Brain microvascular endothelial cell (primary cell): ENCODE results near the gene KCTD6.

Experiments used
- DNase-seq: peaks from one replicate; pipeline ENCODE4 v3.0.0-alpha.2; 2020
- H3K27ac ChIP-seq: fragments of 250-450 bp; sonication (Bioruptor Pico); 2 replicates; pipeline ENCODE4 v1.5.1; 2020; ENCODE audit warnings: mild to moderate bottlenecking, moderate library complexity
- H3K27me3 ChIP-seq: fragments of 250-450 bp; sonication (Bioruptor Pico); replicated peaks from 2 replicates; pipeline ENCODE4 v1.5.1; 2020; ENCODE audit warnings: mild to moderate bottlenecking
- H3K36me3 ChIP-seq: fragments of 250-450 bp; sonication (Bioruptor Pico); replicated peaks from 2 replicates; pipeline ENCODE4 v1.5.1; 2020; ENCODE audit warnings: mild to moderate bottlenecking
- H3K4me3 ChIP-seq: 2 replicates; pipeline ENCODE4 v1.5.1; 2011; ENCODE audit warnings: low read depth, mild to moderate bottlenecking, control low read depth, low read length, moderate library complexity
- in situ Hi-C: cut with HindIII; loops from 2 replicates; pipeline ENCODE4 v1.10.0; 2017; ENCODE audit warnings: low sequenced_read_pairs, low pct_ligation_motif_present
- TF ChIP-seq, protein P1 (sequence below): IDR thresholded peaks from 2 replicates; pipeline ENCODE4 v1.5.1; 2011; ENCODE audit warnings: low read depth, mild to moderate bottlenecking, moderate library complexity, low read length, control low read depth, inconsistent platforms; ENCODE audit errors: missing control alignments

KCTD6 gene

DNA sequence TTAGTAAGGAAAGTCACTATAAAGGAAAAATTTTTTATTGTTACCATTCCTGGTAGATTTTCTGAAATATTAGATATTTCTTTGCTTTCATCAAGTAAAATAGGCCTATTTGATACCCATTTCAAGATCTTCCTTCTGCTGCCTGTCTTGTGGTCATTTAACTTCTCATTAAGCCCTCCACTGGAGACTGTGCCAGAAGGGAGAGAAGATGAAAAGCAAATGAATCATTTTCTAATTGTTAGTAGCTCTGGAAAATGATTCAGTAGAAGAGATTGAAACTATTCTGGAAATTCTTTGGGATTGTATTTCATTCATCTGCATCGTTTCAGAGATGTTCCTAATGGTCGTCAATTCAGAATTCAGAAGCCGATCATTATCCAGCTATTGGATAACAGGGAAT, 3.2 kb downstream of the KCTD6 start:
- H3K27ac ChIP-seq, result no peak overlapping the region
- TF ChIP-seq, protein P1, sequence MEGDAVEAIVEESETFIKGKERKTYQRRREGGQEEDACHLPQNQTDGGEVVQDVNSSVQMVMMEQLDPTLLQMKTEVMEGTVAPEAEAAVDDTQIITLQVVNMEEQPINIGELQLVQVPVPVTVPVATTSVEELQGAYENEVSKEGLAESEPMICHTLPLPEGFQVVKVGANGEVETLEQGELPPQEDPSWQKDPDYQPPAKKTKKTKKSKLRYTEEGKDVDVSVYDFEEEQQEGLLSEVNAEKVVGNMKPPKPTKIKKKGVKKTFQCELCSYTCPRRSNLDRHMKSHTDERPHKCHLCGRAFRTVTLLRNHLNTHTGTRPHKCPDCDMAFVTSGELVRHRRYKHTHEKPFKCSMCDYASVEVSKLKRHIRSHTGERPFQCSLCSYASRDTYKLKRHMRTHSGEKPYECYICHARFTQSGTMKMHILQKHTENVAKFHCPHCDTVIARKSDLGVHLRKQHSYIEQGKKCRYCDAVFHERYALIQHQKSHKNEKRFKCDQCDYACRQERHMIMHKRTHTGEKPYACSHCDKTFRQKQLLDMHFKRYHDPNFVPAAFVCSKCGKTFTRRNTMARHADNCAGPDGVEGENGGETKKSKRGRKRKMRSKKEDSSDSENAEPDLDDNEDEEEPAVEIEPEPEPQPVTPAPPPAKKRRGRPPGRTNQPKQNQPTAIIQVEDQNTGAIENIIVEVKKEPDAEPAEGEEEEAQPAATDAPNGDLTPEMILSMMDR, result no peak
- no peak overlapping the region for H3K4me3 ChIP-seq
- H3K27me3 ChIP-seq, result no peaks in the 10 kb centered on the region
- in situ Hi-C loops, result no loop called here
- H3K36me3 ChIP-seq, result no peaks in the 10 kb centered on the region
- no peak for DNase-seq

DNA sequence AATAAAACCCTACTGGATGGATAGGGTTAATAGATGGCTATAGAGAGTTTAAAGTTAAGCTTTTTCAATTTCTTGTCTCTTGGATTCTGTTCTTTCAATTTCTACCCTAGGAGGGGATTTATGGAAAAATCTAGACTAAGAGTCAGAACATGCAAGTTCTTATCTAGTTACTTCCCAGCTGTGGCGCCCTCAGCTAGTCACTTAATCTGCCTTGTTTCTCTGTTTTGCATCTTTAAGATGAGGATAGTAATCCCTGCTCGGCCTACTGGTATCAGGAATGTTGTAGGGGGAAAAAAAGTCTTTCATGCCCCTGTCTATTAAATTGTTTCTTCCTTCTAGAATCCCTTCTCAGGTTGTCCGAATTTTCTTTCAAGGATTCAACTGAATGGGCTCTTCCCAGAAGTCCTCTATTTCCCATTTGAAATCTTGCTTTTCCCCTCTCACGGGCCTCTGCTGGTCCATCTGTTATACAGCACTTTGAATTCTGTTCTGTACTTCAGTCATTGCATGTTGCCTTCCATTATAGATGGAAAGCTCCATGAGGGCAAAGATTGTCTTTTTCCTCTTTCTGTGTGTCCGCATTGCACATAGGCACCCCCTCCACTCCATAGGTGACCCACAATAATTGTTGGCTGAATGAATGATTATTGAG, 4.4 kb downstream of the KCTD6 start:
- H3K4me3 ChIP-seq, result no peak overlapping the region
- H3K27ac ChIP-seq, result no peak overlapping the region
- peaks cover 5% of the 10 kb centered on the region for H3K36me3 ChIP-seq
- TF ChIP-seq, protein P1, result no peak
- no peaks in the 10 kb centered on the region for H3K27me3 ChIP-seq
- no peak for DNase-seq
- in situ Hi-C loops, result no loop called here

DNA sequence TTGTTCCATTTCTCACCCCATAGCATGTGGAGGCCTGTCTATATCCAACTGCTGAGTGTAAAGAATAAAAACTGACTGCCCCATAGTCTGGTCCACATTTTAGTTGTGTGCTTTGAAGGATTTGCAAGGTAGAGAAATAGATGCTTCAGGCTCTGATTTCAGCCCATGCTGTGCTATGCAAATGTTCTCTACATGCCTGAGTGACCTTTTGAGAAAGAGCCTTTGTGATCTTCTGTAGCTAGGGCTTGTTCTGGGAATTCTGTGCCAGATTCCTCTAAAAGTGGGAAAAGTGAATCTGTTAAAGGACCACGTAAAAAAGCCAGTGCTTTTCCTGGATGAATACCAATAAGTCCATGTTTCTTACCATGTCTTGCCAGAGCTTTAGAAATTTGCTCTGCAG, 5.2 kb downstream of the KCTD6 start:
- in situ Hi-C loops, result no loop called here
- TF ChIP-seq, protein P1, result no peak

DNA sequence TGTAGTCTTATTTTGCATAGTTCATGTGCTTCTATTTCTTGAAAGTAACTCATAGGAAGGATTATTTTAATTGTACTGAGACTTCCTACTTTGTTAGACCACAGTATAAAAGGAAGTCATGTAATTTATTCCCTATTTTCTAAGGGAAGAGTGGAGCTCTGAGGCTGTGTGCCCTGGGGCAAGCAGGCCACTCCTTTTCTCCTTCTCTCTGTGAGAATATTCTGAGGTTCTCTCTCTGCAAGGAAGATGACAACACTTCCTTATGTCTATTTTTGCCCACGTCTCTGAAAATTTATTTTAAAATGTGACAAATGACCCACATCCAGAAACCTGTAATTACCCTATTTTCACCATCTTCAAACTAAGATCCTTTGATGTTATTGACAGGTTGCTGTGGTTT, 11.0 kb downstream of the KCTD6 start:
- in situ Hi-C loops, result no loop called here
- no peak for DNase-seq
- Histone ChIP-seq H3K27ac (no peak overlapping the region), H3K4me3 (no peak overlapping the region), H3K36me3 (peaks cover 6% of the 10 kb centered on the region), H3K27me3 (no peaks in the 10 kb centered on the region)
- TF ChIP-seq, protein P1, result no peak

More for the DNA sequence above, 5.2 kb downstream of the KCTD6 start:
- Histone ChIP-seq H3K27me3 (no peaks in the 10 kb centered on the region), H3K27ac (no peak overlapping the region), H3K36me3 (peaks cover 6% of the 10 kb centered on the region), H3K4me3 (no peak overlapping the region)
- DNase-seq, result no peak

DNA sequence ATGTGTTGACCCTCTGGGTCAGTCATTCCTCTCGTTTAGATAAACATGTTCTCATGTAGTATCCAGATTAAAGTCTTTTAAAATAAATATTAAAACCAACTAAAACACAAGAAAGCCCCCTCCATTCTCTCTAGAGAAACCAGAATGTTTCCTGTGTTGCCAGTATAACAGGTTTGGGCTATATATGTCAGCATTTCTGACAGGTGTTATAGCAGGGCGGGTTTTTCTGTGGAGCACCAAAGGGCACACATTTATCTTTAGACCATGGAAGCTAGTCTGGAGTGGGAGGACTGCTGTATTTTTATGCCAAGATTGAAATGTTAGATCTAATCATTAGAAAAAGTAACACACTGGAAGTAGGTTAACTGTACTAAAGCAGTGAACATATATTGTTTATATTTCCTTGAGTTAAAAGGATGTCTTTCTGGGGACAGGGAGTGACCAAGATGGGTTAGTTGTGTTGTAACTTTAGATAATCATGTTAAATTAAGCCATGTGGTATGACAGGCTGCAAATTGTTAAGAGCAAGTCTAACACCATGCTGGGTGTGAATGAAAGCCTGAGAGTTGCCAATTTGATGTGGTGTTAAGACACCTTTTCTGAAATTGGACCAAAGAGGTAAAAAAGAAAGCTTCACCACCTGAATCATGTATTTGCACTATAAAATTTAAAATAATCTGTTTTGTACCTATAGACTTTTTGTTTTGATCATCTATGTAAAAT, 15.6 kb downstream of the KCTD6 start:
- H3K27ac ChIP-seq, result no peak overlapping the region
- H3K36me3 ChIP-seq, result no peaks in the 10 kb centered on the region
- no peak overlapping the region for H3K4me3 ChIP-seq
- no peak for DNase-seq
- in situ Hi-C loops, result no loop called here
- TF ChIP-seq, protein P1, result no peak
- no peaks in the 10 kb centered on the region for H3K27me3 ChIP-seq

DNA sequence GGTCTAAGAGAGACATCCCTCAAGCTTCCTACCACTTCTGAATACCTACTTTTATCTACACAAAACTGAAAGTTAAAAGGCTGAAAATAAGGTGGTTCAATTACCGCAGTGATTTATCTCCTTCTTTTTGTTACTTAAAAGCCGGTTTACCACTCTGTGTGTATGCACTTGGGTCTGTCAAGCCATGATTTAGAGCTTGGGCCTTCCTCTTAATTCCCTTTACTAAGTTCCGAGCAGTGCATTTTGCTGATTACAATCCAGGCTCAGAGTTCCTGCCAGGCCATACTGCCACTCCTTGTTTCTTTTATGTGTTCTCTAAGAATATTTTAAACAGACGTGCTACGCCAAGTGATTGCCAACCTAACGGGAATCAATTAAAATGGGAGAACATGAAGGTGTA, 16.5 kb downstream of the KCTD6 start:
- no peaks in the 10 kb centered on the region for H3K36me3 ChIP-seq
- TF ChIP-seq, protein P1, result no peak
- H3K4me3 ChIP-seq, result no peak overlapping the region
- no peak for DNase-seq
- no peak overlapping the region for H3K27ac ChIP-seq
- in situ Hi-C loops, result no loop called here
- H3K27me3 ChIP-seq, result no peaks in the 10 kb centered on the region
